Suprapubic skin (tissue), 3 donors: Measurements from ENCODE around the gene RCOR1.

Source experiments
- EP300 ChIP-seq: sonication (generic); formaldehyde crosslinking; IDR thresholded peaks from one replicate; pipeline ENCODE4 v1.6.1; 2017; ENCODE audit warnings: antibody characterized with exemption
- TF ChIP-seq, protein P1 (sequence below), 2 donors: fragments of 200-600 bp in 1 of 2; fragments of 450-650 bp in 1 of 2; sonication (generic) in 1 of 2; IDR thresholded peaks; one replicate each; pipeline ENCODE4 v1.5.1; 2016 to 2019; ENCODE audit warnings: antibody characterized with exemption in 2 of 2, mild to moderate bottlenecking in 1 of 2, moderate library complexity in 1 of 2

DNA sequence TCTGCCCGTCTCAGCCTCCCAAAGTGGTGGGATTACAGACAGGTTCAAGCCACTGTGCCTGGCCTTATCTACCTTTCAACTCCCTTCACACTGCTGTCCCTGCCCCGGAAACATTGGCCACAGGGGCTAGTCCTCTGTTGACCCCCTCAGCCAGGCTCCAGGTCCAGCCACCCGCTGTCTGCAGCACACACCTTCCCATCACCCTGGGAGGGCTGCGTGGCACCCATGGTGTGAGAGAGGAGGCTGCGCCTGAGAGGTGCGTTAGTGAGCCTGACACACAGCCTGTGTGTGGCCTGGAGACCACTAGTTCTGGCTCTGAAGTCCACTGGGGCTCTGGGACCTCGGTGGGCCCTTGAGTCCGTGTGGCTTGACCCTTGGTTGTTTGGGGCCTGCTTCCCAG, 156.4 kb downstream of the RCOR1 start:
- no peak for TF ChIP-seq EP300
- TF ChIP-seq, protein P1, sequence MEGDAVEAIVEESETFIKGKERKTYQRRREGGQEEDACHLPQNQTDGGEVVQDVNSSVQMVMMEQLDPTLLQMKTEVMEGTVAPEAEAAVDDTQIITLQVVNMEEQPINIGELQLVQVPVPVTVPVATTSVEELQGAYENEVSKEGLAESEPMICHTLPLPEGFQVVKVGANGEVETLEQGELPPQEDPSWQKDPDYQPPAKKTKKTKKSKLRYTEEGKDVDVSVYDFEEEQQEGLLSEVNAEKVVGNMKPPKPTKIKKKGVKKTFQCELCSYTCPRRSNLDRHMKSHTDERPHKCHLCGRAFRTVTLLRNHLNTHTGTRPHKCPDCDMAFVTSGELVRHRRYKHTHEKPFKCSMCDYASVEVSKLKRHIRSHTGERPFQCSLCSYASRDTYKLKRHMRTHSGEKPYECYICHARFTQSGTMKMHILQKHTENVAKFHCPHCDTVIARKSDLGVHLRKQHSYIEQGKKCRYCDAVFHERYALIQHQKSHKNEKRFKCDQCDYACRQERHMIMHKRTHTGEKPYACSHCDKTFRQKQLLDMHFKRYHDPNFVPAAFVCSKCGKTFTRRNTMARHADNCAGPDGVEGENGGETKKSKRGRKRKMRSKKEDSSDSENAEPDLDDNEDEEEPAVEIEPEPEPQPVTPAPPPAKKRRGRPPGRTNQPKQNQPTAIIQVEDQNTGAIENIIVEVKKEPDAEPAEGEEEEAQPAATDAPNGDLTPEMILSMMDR (IDR thresholded peaks at IDR 0.05) = no peak
